Endodermal cell (in vitro differentiated cells): ENCODE measurements around the gene ZNF827. TPM values are rescaled to one million over a fixed set of nuclear protein-coding genes. Genes with fewer than 3 reads are reported as not detected.

ENCODE experiments used
- DNase-seq: peaks from one replicate; pipeline ENCODE4 v3.0.0-alpha.2; 2017
- H3K27ac ChIP-seq: 2 replicates; pipeline ENCODE4 v1.5.1; 2013; ENCODE audit warnings: mild to moderate bottlenecking, low read depth, low read length, moderate library complexity
- H3K27me3 ChIP-seq: 2 replicates; pipeline ENCODE4 v1.6.1; 2013; ENCODE audit warnings: mild to moderate bottlenecking, low read length, moderate library complexity; ENCODE audit not compliant: insufficient read depth, control insufficient read depth, poor library complexity, severe bottlenecking
- H3K36me3 ChIP-seq: 2 replicates; pipeline ENCODE4 v1.7.0; 2013; ENCODE audit warnings: mild to moderate bottlenecking, low read length, moderate library complexity; ENCODE audit not compliant: control insufficient read depth, insufficient read depth
- H3K4me1 ChIP-seq: one replicate; pipeline ENCODE4 v1.7.0; 2013; ENCODE audit warnings: low read length; ENCODE audit not compliant: control insufficient read depth, insufficient read depth
- H3K4me3 ChIP-seq: 2 replicates; pipeline ENCODE4 v1.5.1; 2013; ENCODE audit warnings: mild to moderate bottlenecking, low read length, moderate library complexity
- H3K9ac ChIP-seq: 2 replicates; pipeline ENCODE4 v1.6.1; 2013; ENCODE audit warnings: mild to moderate bottlenecking, low read length, moderate library complexity; ENCODE audit not compliant: poor library complexity, severe bottlenecking; ENCODE audit errors: extremely low read depth
- H3K9me3 ChIP-seq: 2 replicates; pipeline ENCODE4 v1.6.1; 2013; ENCODE audit warnings: mild to moderate bottlenecking, low read length, moderate library complexity; ENCODE audit not compliant: control insufficient read depth
- H3K27ac Mint-ChIP-seq: 2 replicates; pipeline ENCODE4 v1.8.0; 2020; ENCODE audit warnings: mixed read lengths
- H3K27me3 Mint-ChIP-seq: 2 replicates; pipeline ENCODE4 v1.8.0; 2021; ENCODE audit warnings: mild to moderate bottlenecking, mixed read lengths; ENCODE audit not compliant: insufficient read depth
- H3K36me3 Mint-ChIP-seq: 2 replicates; pipeline ENCODE4 v1.8.0; 2020; ENCODE audit warnings: low read depth, mixed read lengths
- H3K4me1 Mint-ChIP-seq: 2 replicates; pipeline ENCODE4 v1.8.0; 2020; ENCODE audit warnings: mixed read lengths
- H3K4me3 Mint-ChIP-seq: 2 replicates; pipeline ENCODE4 v1.8.0; 2020; ENCODE audit warnings: mild to moderate bottlenecking, moderate library complexity, mixed read lengths
- H3K9me3 Mint-ChIP-seq: 2 replicates; pipeline ENCODE4 v1.8.0; 2020; ENCODE audit warnings: mild to moderate bottlenecking, mixed read lengths
- WGBS, 2 experiments: methylation state at CpG; one replicate each; pipeline versions ENCODE4 v1.1.5 to v1.1.7; 2013; ENCODE audit warnings: missing lambda C conversion rate in 2 of 2, mixed read lengths in 1 of 2; ENCODE audit not compliant: insufficient coverage in 1 of 2, insufficient read length in 1 of 2; 5-methylcytosine and 5-hydroxymethylcytosine counted together
- total RNA-seq, 2 donors: library from RNA; stranded (reverse); fragmentation: NEBNext Ultra II Directional in 1 of 2; extraction: Animal tissue kit (Norgen Biotek cat#: 25700) in 1 of 2; gene quantifications; 2 replicates in 1 of 2; 3 replicates in 1 of 2; pipeline ENCODE4 v1.2.1, GENCODE V29; 2021
- TF ChIP-seq, protein P1 (sequence below): fragments of 200-600 bp; sonication (generic); conservative IDR thresholded peaks from 2 replicates; pipeline ENCODE4 v1.5.0; 2021; ENCODE audit warnings: antibody characterized with exemption, mild to moderate bottlenecking

Gene ZNF827
- total RNA-seq, 2 donors from 2014 or later: 33.0 to 34.9 TPM

DNA sequence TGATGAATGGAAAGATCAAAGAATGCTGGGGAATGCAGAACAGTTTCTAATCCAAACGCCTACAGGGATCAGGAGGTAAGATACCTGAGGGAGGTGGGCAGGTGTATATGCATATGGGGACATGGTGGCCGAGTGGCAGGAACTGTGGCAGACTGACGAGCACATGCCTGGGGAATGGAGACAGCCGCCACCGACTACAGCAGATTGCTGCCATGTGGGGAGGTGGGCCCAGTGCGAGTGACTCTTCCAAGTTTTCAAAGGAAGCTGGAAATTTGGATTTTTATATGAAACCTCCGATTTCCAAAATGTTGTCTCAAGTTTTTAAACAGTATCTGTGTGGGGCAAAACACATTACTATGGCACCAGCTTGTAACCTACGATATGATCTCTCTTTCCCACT, 9.9 kb downstream of the ZNF827 start:
- no peak overlapping the region for H3K27ac Mint-ChIP-seq
- H3K36me3 Mint-ChIP-seq: peaks cover 18% of the 10 kb centered on the region
- peaks cover 16% of the 10 kb centered on the region for H3K4me1 Mint-ChIP-seq
- H3K9me3 ChIP-seq: peaks cover 11% of the 10 kb centered on the region
- H3K9ac ChIP-seq: no peak overlapping the region
- peaks cover 12% of the 10 kb centered on the region for H3K9me3 Mint-ChIP-seq
- no peak overlapping the region for H3K4me3 ChIP-seq
- no peaks in the 10 kb centered on the region for H3K27me3 Mint-ChIP-seq
- H3K4me3 Mint-ChIP-seq: no peak overlapping the region
- no peaks in the 10 kb centered on the region for H3K27me3 ChIP-seq
- no peak overlapping the region for H3K27ac ChIP-seq
- DNase-seq: no peak
- TF ChIP-seq, protein P1, sequence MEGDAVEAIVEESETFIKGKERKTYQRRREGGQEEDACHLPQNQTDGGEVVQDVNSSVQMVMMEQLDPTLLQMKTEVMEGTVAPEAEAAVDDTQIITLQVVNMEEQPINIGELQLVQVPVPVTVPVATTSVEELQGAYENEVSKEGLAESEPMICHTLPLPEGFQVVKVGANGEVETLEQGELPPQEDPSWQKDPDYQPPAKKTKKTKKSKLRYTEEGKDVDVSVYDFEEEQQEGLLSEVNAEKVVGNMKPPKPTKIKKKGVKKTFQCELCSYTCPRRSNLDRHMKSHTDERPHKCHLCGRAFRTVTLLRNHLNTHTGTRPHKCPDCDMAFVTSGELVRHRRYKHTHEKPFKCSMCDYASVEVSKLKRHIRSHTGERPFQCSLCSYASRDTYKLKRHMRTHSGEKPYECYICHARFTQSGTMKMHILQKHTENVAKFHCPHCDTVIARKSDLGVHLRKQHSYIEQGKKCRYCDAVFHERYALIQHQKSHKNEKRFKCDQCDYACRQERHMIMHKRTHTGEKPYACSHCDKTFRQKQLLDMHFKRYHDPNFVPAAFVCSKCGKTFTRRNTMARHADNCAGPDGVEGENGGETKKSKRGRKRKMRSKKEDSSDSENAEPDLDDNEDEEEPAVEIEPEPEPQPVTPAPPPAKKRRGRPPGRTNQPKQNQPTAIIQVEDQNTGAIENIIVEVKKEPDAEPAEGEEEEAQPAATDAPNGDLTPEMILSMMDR: no peak
- no peaks in the 10 kb centered on the region for H3K4me1 ChIP-seq
- H3K36me3 ChIP-seq: peaks cover 19% of the 10 kb centered on the region
- WGBS, 2 experiments: 91 to 100% methylated on average over 8 of the region's 8 CpGs

DNA sequence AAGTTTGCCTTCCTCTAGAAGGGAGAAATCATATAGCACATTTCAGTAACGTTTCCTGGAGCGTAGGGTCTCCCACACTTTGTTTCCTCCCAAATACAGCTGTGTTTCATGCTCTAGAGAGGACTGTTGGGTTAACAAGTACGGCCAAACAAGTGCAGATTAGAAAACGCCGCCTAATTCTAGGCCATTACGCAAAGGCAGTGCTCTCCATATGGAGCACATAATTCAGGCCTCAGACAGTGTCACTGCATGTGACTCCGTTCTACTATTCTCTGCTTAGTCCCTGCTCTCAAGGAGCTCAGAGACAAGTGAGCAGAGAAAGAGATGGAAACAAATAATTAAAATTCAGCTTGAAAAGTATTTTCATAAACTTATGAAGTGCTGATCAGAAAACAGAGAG, 11.6 kb downstream of the ZNF827 start:
- Histone ChIP-seq H3K9me3 (peaks cover 11% of the 10 kb centered on the region), H3K4me1 (no peaks in the 10 kb centered on the region), H3K27me3 (no peaks in the 10 kb centered on the region), H3K27ac (no peak overlapping the region), H3K9ac (no peak overlapping the region), H3K36me3 (peaks cover 9% of the 10 kb centered on the region), H3K4me3 (no peak overlapping the region)
- no peak overlapping the region for H3K27ac Mint-ChIP-seq
- no peak for DNase-seq
- peaks cover 13% of the 10 kb centered on the region for H3K4me1 Mint-ChIP-seq
- H3K27me3 Mint-ChIP-seq: no peaks in the 10 kb centered on the region
- 90 to 91% methylated on average over 5 to 7 of the region's 7 CpGs for WGBS, 2 experiments
- H3K36me3 Mint-ChIP-seq: peaks cover 14% of the 10 kb centered on the region
- H3K9me3 Mint-ChIP-seq: peaks cover 12% of the 10 kb centered on the region
- TF ChIP-seq, protein P1: no peak
- H3K4me3 Mint-ChIP-seq: no peak overlapping the region

DNA sequence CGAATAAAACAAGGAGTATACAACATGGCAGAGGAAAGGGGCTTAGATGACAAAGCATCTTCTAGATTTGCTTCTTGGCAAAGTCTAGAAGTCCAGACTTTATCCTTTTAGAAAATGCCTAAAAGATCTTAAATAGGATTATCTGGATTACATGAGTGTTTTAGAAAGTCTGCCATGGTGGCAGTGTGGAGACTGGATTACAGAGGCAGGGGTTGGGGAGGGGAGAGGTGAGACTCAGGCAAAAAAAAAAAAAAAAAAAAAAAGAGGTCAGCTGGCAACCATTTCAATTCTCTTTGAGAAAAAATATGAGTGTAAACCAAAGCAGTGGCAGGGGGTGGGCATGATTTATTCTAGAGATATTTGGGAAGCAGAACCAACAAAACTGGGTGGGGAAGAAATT, 17.4 kb downstream of the ZNF827 start:
- Mint-ChIP-seq H3K9me3 (peaks cover 12% of the 10 kb centered on the region), H3K27me3 (no peaks in the 10 kb centered on the region), H3K4me1 (peaks cover 11% of the 10 kb centered on the region), H3K27ac (no peak overlapping the region), H3K4me3 (no peak overlapping the region), H3K36me3 (peaks cover 16% of the 10 kb centered on the region)
- Histone ChIP-seq H3K36me3 (peaks cover 9% of the 10 kb centered on the region), H3K4me1 (no peaks in the 10 kb centered on the region), H3K27me3 (no peaks in the 10 kb centered on the region), H3K27ac (no peak overlapping the region), H3K4me3 (no peak overlapping the region), H3K9me3 (peaks cover 15% of the 10 kb centered on the region), H3K9ac (no peak overlapping the region)
- DNase-seq: no peak
- WGBS, 2 experiments: 94 to 100% methylated on average over 1 of the region's 1 CpG
- TF ChIP-seq, protein P1: no peak
